ENCODE data around the gene ATP10D.

The ATP10D gene

DNA sequence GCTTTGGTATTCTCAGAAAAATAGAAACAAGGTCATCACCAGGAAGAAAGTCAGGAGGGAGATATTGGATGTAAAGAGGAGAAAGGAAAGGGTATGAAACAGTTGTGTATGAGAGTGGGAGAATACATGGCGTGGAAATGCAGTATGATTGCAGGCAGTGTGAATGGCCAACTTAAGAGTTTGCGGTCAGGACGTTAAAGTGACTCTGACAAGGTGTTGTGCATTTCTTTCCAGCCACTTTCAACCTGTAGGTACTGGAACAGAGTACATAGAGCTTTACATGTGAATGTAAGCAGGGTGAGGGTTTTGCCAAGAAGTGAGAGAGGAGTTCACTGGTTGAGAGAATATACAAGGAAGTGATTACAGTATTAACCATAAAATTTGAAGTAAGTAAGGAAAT is 15.7 kb downstream of the ATP10D start:
- no peak overlapping the region for H3K27ac ChIP-seq (ENCODE audit: low read depth, low read length)
- no CpG with 5 or more reads among the region's 3 CpGs for WGBS (ENCODE audit: extremely low coverage, insufficient coverage, insufficient read length)

DNA sequence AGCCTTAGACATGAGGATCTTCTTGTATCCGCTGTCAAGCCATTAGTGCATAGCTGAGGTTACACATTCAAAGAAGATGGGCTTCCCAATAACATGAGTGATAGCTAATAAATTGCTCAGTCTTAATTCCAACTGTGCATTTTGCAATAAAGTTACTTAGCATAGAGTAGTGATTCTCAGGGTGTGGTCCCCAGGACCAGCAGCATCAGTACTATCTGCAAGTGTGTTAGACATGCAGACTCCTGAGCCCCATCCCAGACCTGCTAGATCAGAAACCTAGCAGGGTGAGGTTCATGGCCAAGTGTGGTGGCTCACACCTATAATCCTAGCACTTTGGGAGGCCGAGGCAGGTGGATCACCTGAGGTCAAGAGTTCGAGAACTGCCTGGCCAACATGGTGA is 20.1 kb downstream of the ATP10D start:
- Histone ChIP-seq H3K79me2 (ENCODE audit: control insufficient read depth, insufficient read depth, low read length, poor library complexity) (no peaks in the 10 kb centered on the region), H2AFZ (ENCODE audit: insufficient read depth, low read length, poor library complexity) (no peak overlapping the region), H3K4me3 (ENCODE audit: low read depth, low read length) (no peak overlapping the region), H2BK5ac (ENCODE audit: low read depth, low read length, poor library complexity) (no peak overlapping the region), H2BK12ac (ENCODE audit: low read length) (no peak overlapping the region), H3K9me3 (ENCODE audit: insufficient read depth, low read depth, low read length) (no peaks in the 10 kb centered on the region), H3K14ac (ENCODE audit: low read length) (no peak overlapping the region), H3K79me1 (ENCODE audit: low read length) (no peaks in the 10 kb centered on the region), H3K4ac (ENCODE audit: low read depth, low read length) (no peak overlapping the region), H3K4me1 (ENCODE audit: control insufficient read depth in 1 of 2, insufficient read depth in 2 of 2, low read length in 2 of 2) (no peaks in the 10 kb centered on the region), H3K36me3 (ENCODE audit: control insufficient read depth in 1 of 2, insufficient read depth in 2 of 2, low read length in 2 of 2) (peaks cover 10 to 13% of the 10 kb centered on the region in 2 experiments), H3K27ac (ENCODE audit: low read depth, low read length) (no peak overlapping the region), H3K9ac (ENCODE audit: low read length) (no peak overlapping the region), H2AK5ac (ENCODE audit: low read length) (no peak overlapping the region), H4K12ac (ENCODE audit: low read depth, low read length) (no peak overlapping the region), H4K91ac (ENCODE audit: low read depth, low read length) (no peak overlapping the region), H4K8ac (ENCODE audit: low read depth, low read length) (no peak overlapping the region), H3K23ac (ENCODE audit: low read length) (no peak overlapping the region), H3K27me3 (ENCODE audit: insufficient read depth, low read length) (no peaks in the 10 kb centered on the region), H3K4me2 (ENCODE audit: low read length) (no peak overlapping the region), H3K18ac (ENCODE audit: low read length) (no peak overlapping the region), H2BK120ac (ENCODE audit: insufficient read depth, low read length, poor library complexity) (no peak overlapping the region)
- DNase-seq = no peak
- no CpG with 5 or more reads among the region's 3 CpGs for WGBS (ENCODE audit: extremely low coverage, insufficient coverage, insufficient read length)

More for the DNA sequence above, 15.7 kb downstream of the ATP10D start:
- Histone ChIP-seq H3K27me3 (ENCODE audit: insufficient read depth, low read length) (no peaks in the 10 kb centered on the region), H4K8ac (ENCODE audit: low read depth, low read length) (no peak overlapping the region), H2AFZ (ENCODE audit: insufficient read depth, low read length, poor library complexity) (no peak overlapping the region), H3K4ac (ENCODE audit: low read depth, low read length) (peak overlapping the region; percentile 48), H4K91ac (ENCODE audit: low read depth, low read length) (no peak overlapping the region), H2BK12ac (ENCODE audit: low read length) (no peak overlapping the region), H3K9me3 (ENCODE audit: insufficient read depth, low read depth, low read length) (no peaks in the 10 kb centered on the region), H3K4me1 (ENCODE audit: control insufficient read depth in 1 of 2, insufficient read depth in 2 of 2, low read length in 2 of 2) (no peaks in the 10 kb centered on the region), H3K23ac (ENCODE audit: low read length) (no peak overlapping the region), H3K79me2 (ENCODE audit: control insufficient read depth, insufficient read depth, low read length, poor library complexity) (no peaks in the 10 kb centered on the region), H3K4me3 (ENCODE audit: low read depth, low read length) (no peak overlapping the region), H4K12ac (ENCODE audit: low read depth, low read length) (no peak overlapping the region), H3K9ac (ENCODE audit: low read length) (no peak overlapping the region), H3K36me3 (ENCODE audit: control insufficient read depth in 1 of 2, insufficient read depth in 2 of 2, low read length in 2 of 2) (peaks cover 10 to 14% of the 10 kb centered on the region in 2 experiments), H2AK5ac (ENCODE audit: low read length) (no peak overlapping the region), H2BK120ac (ENCODE audit: insufficient read depth, low read length, poor library complexity) (no peak overlapping the region), H3K79me1 (ENCODE audit: low read length) (no peaks in the 10 kb centered on the region), H2BK5ac (ENCODE audit: low read depth, low read length, poor library complexity) (no peak overlapping the region), H3K4me2 (ENCODE audit: low read length) (no peak overlapping the region), H3K14ac (ENCODE audit: low read length) (no peak overlapping the region), H3K18ac (ENCODE audit: low read length) (no peak overlapping the region)
- no peak for DNase-seq

DNA sequence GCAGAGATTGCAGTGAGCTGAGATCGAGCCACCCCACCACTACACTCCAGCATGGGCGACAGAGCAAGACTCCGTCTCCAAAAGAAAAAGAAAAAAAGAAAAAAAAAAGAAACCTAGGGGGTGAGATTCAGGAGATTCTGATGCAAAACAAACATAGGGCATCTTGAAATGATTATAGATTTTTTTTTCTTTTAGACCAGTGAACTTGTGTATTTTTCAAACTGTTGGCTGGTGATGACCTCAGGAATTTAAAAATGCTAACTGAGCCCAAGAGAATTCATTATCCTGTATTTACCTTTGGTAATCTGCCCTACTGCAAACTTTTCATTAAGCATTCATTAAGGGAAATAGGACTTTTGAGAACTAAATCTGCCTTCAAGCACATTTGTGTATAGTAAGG is 20.6 kb downstream of the ATP10D start:
- Histone ChIP-seq H2AFZ (ENCODE audit: insufficient read depth, low read length, poor library complexity) (no peak overlapping the region), H3K4me3 (ENCODE audit: low read depth, low read length) (no peak overlapping the region)
- DNase-seq = no peak

DNA sequence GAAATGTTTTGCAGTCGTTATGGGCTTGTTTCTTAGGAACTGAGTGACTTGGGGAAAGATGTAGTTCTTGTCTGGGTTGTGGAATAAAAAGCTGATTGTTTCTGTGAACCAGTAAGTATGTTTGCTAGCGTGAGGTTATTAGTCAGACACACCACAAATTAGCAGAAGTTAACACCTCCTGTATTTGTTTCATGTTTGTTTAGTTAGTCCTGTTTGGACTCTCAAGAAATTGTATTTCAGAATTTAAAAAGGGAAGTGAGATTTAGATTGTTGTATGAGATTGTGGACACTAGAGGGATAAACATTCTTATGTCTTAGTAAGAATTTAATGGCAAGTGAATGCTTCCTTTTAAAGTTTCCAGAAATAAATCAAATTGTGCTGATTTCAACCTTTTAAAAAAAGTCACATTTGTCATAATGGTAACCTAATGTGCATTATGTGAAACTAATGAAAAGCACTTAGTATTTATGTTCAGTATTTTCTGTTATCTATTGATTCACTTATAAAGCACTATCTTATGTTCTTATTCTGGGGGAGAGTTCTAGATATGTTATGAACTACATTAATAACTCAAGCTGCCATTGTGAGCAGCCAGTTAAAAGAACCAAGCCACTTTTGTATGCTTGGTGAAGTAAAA is 25.6 kb downstream of the ATP10D start:
- H4K8ac ChIP-seq (ENCODE audit: low read depth, low read length) = no peak overlapping the region
- WGBS (ENCODE audit: extremely low coverage, insufficient coverage, insufficient read length) = no CpG with 5 or more reads among the region's 2 CpGs
- H3K79me1 ChIP-seq (ENCODE audit: low read length) = no peaks in the 10 kb centered on the region
- no peak overlapping the region for H3K9ac ChIP-seq (ENCODE audit: low read length)
- no peak overlapping the region for H3K27ac ChIP-seq (ENCODE audit: low read depth, low read length)
- no peaks in the 10 kb centered on the region for H3K79me2 ChIP-seq (ENCODE audit: control insufficient read depth, insufficient read depth, low read length, poor library complexity)
- H3K4ac ChIP-seq (ENCODE audit: low read depth, low read length) = no peak overlapping the region
- peaks cover 6 to 15% of the 10 kb centered on the region in 2 experiments for H3K36me3 ChIP-seq (ENCODE audit: control insufficient read depth in 1 of 2, insufficient read depth in 2 of 2, low read length in 2 of 2)
- no peak overlapping the region for H3K4me3 ChIP-seq (ENCODE audit: low read depth, low read length)
- H3K23ac ChIP-seq (ENCODE audit: low read length) = no peak overlapping the region
- no peak overlapping the region for H3K14ac ChIP-seq (ENCODE audit: low read length)
- H2BK12ac ChIP-seq (ENCODE audit: low read length) = no peak overlapping the region
- H2BK5ac ChIP-seq (ENCODE audit: low read depth, low read length, poor library complexity) = no peak overlapping the region
- no peak overlapping the region for H2AK5ac ChIP-seq (ENCODE audit: low read length)
- no peak overlapping the region for H2BK120ac ChIP-seq (ENCODE audit: insufficient read depth, low read length, poor library complexity)
- H4K91ac ChIP-seq (ENCODE audit: low read depth, low read length) = no peak overlapping the region
- no peaks in the 10 kb centered on the region for H3K4me1 ChIP-seq (ENCODE audit: control insufficient read depth in 1 of 2, insufficient read depth in 2 of 2, low read length in 2 of 2)
- peak in 1 of 2 donors; percentile 36 for DNase-seq
- no peaks in the 10 kb centered on the region for H3K27me3 ChIP-seq (ENCODE audit: insufficient read depth, low read length)
- no peaks in the 10 kb centered on the region for H3K9me3 ChIP-seq (ENCODE audit: insufficient read depth, low read depth, low read length)
- H3K18ac ChIP-seq (ENCODE audit: low read length) = no peak overlapping the region
- H3K4me2 ChIP-seq (ENCODE audit: low read length) = no peak overlapping the region
- H2AFZ ChIP-seq (ENCODE audit: insufficient read depth, low read length, poor library complexity) = no peak overlapping the region
- no peak overlapping the region for H4K12ac ChIP-seq (ENCODE audit: low read depth, low read length)

More for the DNA sequence above, 20.6 kb downstream of the ATP10D start:
- no peak overlapping the region for H4K91ac ChIP-seq (ENCODE audit: low read depth, low read length)
- H3K18ac ChIP-seq (ENCODE audit: low read length) = no peak overlapping the region
- no peak overlapping the region for H2BK120ac ChIP-seq (ENCODE audit: insufficient read depth, low read length, poor library complexity)
- H3K79me1 ChIP-seq (ENCODE audit: low read length) = no peaks in the 10 kb centered on the region
- WGBS (ENCODE audit: extremely low coverage, insufficient coverage, insufficient read length) = no CpG with 5 or more reads among the region's 3 CpGs
- no peak overlapping the region for H3K9ac ChIP-seq (ENCODE audit: low read length)
- no peak overlapping the region for H3K4me2 ChIP-seq (ENCODE audit: low read length)
- H3K36me3 ChIP-seq (ENCODE audit: control insufficient read depth in 1 of 2, insufficient read depth in 2 of 2, low read length in 2 of 2) = peaks cover 10 to 13% of the 10 kb centered on the region in 2 experiments
- H4K8ac ChIP-seq (ENCODE audit: low read depth, low read length) = no peak overlapping the region
- no peak overlapping the region for H3K27ac ChIP-seq (ENCODE audit: low read depth, low read length)
- no peak overlapping the region for H4K12ac ChIP-seq (ENCODE audit: low read depth, low read length)
- H3K23ac ChIP-seq (ENCODE audit: low read length) = no peak overlapping the region
- H3K9me3 ChIP-seq (ENCODE audit: insufficient read depth, low read depth, low read length) = no peaks in the 10 kb centered on the region
- no peak overlapping the region for H2AK5ac ChIP-seq (ENCODE audit: low read length)
- no peaks in the 10 kb centered on the region for H3K4me1 ChIP-seq (ENCODE audit: control insufficient read depth in 1 of 2, insufficient read depth in 2 of 2, low read length in 2 of 2)
- H2BK12ac ChIP-seq (ENCODE audit: low read length) = no peak overlapping the region
- no peak overlapping the region for H2BK5ac ChIP-seq (ENCODE audit: low read depth, low read length, poor library complexity)
- no peaks in the 10 kb centered on the region for H3K79me2 ChIP-seq (ENCODE audit: control insufficient read depth, insufficient read depth, low read length, poor library complexity)
- H3K27me3 ChIP-seq (ENCODE audit: insufficient read depth, low read length) = no peaks in the 10 kb centered on the region
- H3K4ac ChIP-seq (ENCODE audit: low read depth, low read length) = no peak overlapping the region
- H3K14ac ChIP-seq (ENCODE audit: low read length) = no peak overlapping the region
